GM12875 (cell line): ENCODE measurements around the gene TPGS1.

Experiments used
- H3K4me3 ChIP-seq: one replicate; pipeline ENCODE4 v1.5.1; 2011; ENCODE audit warnings: low read depth, low read length, control low read depth
- CTCF ChIP-seq: IDR thresholded peaks from 2 replicates; pipeline ENCODE4 v1.5.1; 2011; ENCODE audit warnings: low read depth, mild to moderate bottlenecking, control low read depth, inconsistent platforms, low read length, moderate library complexity, borderline replicate concordance; ENCODE audit not compliant: insufficient read depth

Gene TPGS1

GRCh38 chr19:497869-498510 lies 9.3 kb upstream of the TPGS1 start:
- H3K4me3 ChIP-seq, result no peak overlapping the region
- TF ChIP-seq CTCF, result no peak

- TF ChIP-seq CTCF, result no peak
- H3K4me3 ChIP-seq, result no peak overlapping the region
Measured at GRCh38 chr19:498511-498891, 8.8 kb upstream of the TPGS1 start.

- TF ChIP-seq CTCF, result no peak
- no peak overlapping the region for H3K4me3 ChIP-seq
Measured at GRCh38 chr19:498977-499623, 8.2 kb upstream of the TPGS1 start.

- no peak for TF ChIP-seq CTCF
Measured at GRCh38 chr19:501646-502045, 5.7 kb upstream of the TPGS1 start.

GRCh38 chr19:504616-505015 lies 2.7 kb upstream of the TPGS1 start:
- no peak for TF ChIP-seq CTCF
- no peak overlapping the region for H3K4me3 ChIP-seq

More at GRCh38 chr19:501646-502045, 5.7 kb upstream of the TPGS1 start:
- H3K4me3 ChIP-seq, result no peak overlapping the region

GRCh38 chr19:506404-507285 lies 652 bp upstream of the TPGS1 start:
- peak; percentile 98 for TF ChIP-seq CTCF
- peak overlapping the region; percentile 98 for H3K4me3 ChIP-seq
